HG02840 (cell line): ENCODE results near the gene TIMM29.

ENCODE experiments used
- ATAC-seq: cut with Tn5 transposase; IDR thresholded peaks from one replicate; pipeline ENCODE4 v1.9.1; 2021; ENCODE audit warnings: mild to moderate bottlenecking, moderate library complexity, moderate number of reproducible peaks; ENCODE audit not compliant: unreplicated experiment, low FRiP score

TIMM29 gene

GRCh38 chr19:10928563-10929401, at the start of gene TIMM29, which contains the start of gene YIPF2:
Gene TIMM29, plus strand, starts transcription at chr19:10928811. Its CDS starts 12 bp downstream, at chr19:10928823.
Gene YIPF2, minus strand, starts transcription at chr19:10928639. Its CDS starts 229 bp downstream, at chr19:10928410.
- peak; percentile 79 for ATAC-seq

- no peak for ATAC-seq
Measured at GRCh38 chr19:10881403-10882107, 47.1 kb upstream of the TIMM29 start.

GRCh38 chr19:10882108-10882457, 46.5 kb upstream of the TIMM29 start:
- no peak for ATAC-seq

- no peak for ATAC-seq
Measured at GRCh38 chr19:10884274-10884673, 44.3 kb upstream of the TIMM29 start.

- ATAC-seq = no peak
Measured at GRCh38 chr19:10885201-10886169, 43.1 kb upstream of the TIMM29 start.

GRCh38 chr19:10887616-10888367, 40.8 kb upstream of the TIMM29 start:
- ATAC-seq = no peak

GRCh38 chr19:10888421-10888866, 40.2 kb upstream of the TIMM29 start:
- ATAC-seq = no peak

GRCh38 chr19:10889880-10890279, 38.7 kb upstream of the TIMM29 start:
- no peak for ATAC-seq

- ATAC-seq = no peak
Measured at GRCh38 chr19:10891405-10892086, 37.1 kb upstream of the TIMM29 start.

- no peak for ATAC-seq
Measured at GRCh38 chr19:10892256-10892655, 36.4 kb upstream of the TIMM29 start.

- ATAC-seq = no peak
Measured at GRCh38 chr19:10894911-10895213, 33.7 kb upstream of the TIMM29 start.

- ATAC-seq = no peak
Measured at GRCh38 chr19:10895363-10895762, 33.2 kb upstream of the TIMM29 start.

- ATAC-seq = no peak
Measured at GRCh38 chr19:10895920-10896319, 32.7 kb upstream of the TIMM29 start.

GRCh38 chr19:10896851-10897526, 31.6 kb upstream of the TIMM29 start:
- no peak for ATAC-seq

GRCh38 chr19:10898633-10899032, 30.0 kb upstream of the TIMM29 start:
- no peak for ATAC-seq

- no peak for ATAC-seq
Measured at GRCh38 chr19:10899151-10899653, 29.4 kb upstream of the TIMM29 start.

GRCh38 chr19:10907925-10908324, 20.7 kb upstream of the TIMM29 start:
- ATAC-seq = no peak

GRCh38 chr19:10908380-10908960, 20.1 kb upstream of the TIMM29 start:
- no peak for ATAC-seq
